Measurements from ENCODE around the gene CLDN10.

DNA sequence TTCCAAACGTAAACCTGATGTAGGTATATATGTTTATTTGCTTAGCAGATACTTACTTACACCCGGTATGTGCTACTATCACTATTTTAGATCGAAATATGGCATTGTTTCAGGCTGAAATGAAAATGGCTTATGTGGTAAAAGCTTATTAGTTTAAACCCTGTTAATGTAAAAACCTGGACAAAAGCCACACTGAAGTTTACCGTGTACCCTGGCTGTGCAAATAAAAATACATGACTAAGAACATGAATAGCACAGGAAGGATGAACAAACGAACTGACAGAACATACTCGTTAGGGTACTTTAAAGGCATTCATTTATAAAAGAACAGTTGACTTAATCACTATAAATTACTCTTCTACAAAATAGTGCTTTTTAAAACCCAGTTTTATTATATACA is 6.6 kb downstream of the CLDN10 start:
- TF ChIP-seq, protein P1, sequence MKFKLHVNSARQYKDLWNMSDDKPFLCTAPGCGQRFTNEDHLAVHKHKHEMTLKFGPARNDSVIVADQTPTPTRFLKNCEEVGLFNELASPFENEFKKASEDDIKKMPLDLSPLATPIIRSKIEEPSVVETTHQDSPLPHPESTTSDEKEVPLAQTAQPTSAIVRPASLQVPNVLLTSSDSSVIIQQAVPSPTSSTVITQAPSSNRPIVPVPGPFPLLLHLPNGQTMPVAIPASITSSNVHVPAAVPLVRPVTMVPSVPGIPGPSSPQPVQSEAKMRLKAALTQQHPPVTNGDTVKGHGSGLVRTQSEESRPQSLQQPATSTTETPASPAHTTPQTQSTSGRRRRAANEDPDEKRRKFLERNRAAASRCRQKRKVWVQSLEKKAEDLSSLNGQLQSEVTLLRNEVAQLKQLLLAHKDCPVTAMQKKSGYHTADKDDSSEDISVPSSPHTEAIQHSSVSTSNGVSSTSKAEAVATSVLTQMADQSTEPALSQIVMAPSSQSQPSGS (IDR thresholded peaks at IDR 0.05; ENCODE audit: low read length): no peak
- TF ChIP-seq, protein P2, sequence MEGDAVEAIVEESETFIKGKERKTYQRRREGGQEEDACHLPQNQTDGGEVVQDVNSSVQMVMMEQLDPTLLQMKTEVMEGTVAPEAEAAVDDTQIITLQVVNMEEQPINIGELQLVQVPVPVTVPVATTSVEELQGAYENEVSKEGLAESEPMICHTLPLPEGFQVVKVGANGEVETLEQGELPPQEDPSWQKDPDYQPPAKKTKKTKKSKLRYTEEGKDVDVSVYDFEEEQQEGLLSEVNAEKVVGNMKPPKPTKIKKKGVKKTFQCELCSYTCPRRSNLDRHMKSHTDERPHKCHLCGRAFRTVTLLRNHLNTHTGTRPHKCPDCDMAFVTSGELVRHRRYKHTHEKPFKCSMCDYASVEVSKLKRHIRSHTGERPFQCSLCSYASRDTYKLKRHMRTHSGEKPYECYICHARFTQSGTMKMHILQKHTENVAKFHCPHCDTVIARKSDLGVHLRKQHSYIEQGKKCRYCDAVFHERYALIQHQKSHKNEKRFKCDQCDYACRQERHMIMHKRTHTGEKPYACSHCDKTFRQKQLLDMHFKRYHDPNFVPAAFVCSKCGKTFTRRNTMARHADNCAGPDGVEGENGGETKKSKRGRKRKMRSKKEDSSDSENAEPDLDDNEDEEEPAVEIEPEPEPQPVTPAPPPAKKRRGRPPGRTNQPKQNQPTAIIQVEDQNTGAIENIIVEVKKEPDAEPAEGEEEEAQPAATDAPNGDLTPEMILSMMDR (IDR thresholded peaks at IDR 0.05; ENCODE audit: control extremely low read depth in 1 of 3, insufficient read depth in 1 of 3, low read depth in 1 of 3, low read length in 3 of 3): no peak
- TF ChIP-seq POLR2A (IDR thresholded peaks at IDR 0.05; ENCODE audit: control extremely low read depth in 1 of 2, low read depth in 2 of 2, low read length in 2 of 2) (no peak), RAD21 (IDR thresholded peaks at IDR 0.05 in 1 of 2, conservative IDR thresholded peaks at IDR 0.05 in 1 of 2; ENCODE audit: low read depth in 2 of 2, low read length in 2 of 2) (no peak), EP300 (IDR thresholded peaks at IDR 0.05; ENCODE audit: borderline replicate concordance in 1 of 2, low read depth in 2 of 2, low read length in 2 of 2) (no peak), CEBPB (IDR thresholded peaks at IDR 0.05; ENCODE audit: low read depth, low read length) (no peak), BCL11A (IDR thresholded peaks at IDR 0.05; ENCODE audit: low read depth in 2 of 2, low read length in 2 of 2) (no peak), EZH2 (IDR thresholded peaks at IDR 0.05; ENCODE audit: low read depth, low read length, severe bottlenecking) (no peak)
- TF ChIP-seq, protein P3, sequence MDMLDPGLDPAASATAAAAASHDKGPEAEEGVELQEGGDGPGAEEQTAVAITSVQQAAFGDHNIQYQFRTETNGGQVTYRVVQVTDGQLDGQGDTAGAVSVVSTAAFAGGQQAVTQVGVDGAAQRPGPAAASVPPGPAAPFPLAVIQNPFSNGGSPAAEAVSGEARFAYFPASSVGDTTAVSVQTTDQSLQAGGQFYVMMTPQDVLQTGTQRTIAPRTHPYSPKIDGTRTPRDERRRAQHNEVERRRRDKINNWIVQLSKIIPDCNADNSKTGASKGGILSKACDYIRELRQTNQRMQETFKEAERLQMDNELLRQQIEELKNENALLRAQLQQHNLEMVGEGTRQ (IDR thresholded peaks at IDR 0.05; ENCODE audit: low read length): no peak
